Superior temporal gyrus (tissue), 1 donor: ENCODE measurements around the gene TMEM25.
"Not testable (repeated sequence)": the region's sequence is repeated elsewhere in the genome, so short reads cannot be mapped to it uniquely, and the experiment has no call there.

Source experiments
- DNase-seq: peaks from one replicate; pipeline ENCODE4 v3.0.0-alpha.2; 2016; ENCODE audit errors: extremely low spot score

Gene TMEM25

GRCh38 chr11:118530683-118531596 lies at the start of gene TMEM25:
Gene TMEM25, plus strand, starts transcription at chr11:118531192. Its CDS starts 610 bp downstream, at chr11:118531802.
- peak; percentile 62 for DNase-seq

DNA sequence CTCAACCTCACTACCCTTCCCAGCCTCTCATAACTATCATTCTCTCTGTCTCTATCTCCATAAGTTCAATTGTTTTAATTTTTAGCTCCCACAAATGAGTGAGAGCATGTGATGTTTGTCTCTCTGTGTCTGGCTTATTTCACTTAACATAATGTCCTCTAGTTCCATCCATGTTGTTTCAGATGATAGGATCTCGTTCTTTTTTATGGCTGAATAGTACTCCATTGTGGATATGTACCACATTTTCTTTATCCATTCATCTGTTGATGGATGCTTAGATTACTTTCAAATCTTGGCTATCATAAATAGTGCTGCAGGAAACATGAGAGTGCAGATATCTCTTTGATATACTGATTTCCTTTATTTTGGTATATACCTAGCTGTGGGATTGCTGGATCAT lies 49.8 kb upstream of the TMEM25 start:
- not testable (repeated sequence) for DNase-seq

- DNase-seq: no peak
Observed at GRCh38 chr11:118484405-118484804, 46.6 kb upstream of the TMEM25 start.

DNA sequence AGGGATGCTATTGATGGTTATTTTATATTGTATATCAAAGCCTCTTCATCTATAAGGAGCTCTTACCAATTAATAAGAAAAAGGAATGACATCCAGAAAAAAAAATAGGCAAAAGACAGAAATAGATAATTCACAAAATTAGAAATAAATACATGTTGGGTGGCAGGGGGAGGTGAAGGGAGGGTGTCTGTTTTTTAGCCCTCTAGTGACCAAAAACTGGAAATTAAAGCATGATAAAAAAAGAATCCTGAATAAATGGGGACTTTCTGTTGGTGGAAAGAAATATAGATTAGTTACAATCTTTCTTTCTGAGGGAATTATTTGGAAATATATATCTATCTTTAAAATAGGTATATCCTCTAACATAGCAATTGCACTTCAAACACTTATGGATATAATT lies 45.7 kb upstream of the TMEM25 start:
- DNase-seq: no peak

GRCh38 chr11:118488480-118489109 lies 42.4 kb upstream of the TMEM25 start:
- peak; percentile 88 for DNase-seq

- DNase-seq: no peak
Observed at GRCh38 chr11:118491041-118491440, 40.0 kb upstream of the TMEM25 start.

- DNase-seq: no peak
Observed at GRCh38 chr11:118497831-118498230, 33.2 kb upstream of the TMEM25 start.

GRCh38 chr11:118503216-118503615 lies 27.8 kb upstream of the TMEM25 start:
- DNase-seq: no peak

- no peak for DNase-seq
Observed at GRCh38 chr11:118511601-118512000, 19.4 kb upstream of the TMEM25 start.

DNA sequence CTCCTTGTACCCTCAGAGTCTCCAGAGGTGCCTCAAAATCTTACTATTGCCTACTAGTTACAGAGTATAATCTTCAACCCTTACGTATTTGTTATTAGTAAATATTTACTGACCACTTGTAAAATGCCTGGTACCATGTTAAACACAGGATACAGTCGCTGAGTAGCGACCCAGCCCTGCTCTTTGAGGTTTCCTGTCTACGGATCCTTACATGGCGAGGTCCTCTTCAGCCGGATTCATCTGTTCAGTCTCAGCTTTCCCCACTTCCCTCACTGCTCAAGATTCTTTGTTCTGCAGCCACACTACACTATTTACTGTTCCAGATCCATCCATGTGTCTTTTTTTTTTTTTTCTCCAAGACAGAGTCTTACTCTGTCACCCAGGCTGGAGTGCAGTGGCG lies 16.9 kb upstream of the TMEM25 start:
- DNase-seq: no peak

- no peak for DNase-seq
Observed at GRCh38 chr11:118519549-118519948, 11.4 kb upstream of the TMEM25 start.

DNA sequence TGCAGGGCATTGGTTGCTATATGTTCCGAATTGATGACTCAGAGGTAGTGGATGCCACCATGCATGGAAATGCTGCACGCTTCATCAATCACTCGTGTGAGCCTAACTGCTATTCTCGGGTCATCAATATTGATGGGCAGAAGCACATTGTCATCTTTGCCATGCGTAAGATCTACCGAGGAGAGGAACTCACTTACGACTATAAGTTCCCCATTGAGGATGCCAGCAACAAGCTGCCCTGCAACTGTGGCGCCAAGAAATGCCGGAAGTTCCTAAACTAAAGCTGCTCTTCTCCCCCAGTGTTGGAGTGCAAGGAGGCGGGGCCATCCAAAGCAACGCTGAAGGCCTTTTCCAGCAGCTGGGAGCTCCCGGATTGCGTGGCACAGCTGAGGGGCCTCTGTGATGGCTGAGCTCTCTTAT lies 9.1 kb upstream of the TMEM25 start:
- DNase-seq: no peak

- DNase-seq: no peak
Observed at GRCh38 chr11:118522571-118523072, 8.4 kb upstream of the TMEM25 start.

GRCh38 chr11:118524356-118524755 lies 6.6 kb upstream of the TMEM25 start:
- no peak for DNase-seq

DNA sequence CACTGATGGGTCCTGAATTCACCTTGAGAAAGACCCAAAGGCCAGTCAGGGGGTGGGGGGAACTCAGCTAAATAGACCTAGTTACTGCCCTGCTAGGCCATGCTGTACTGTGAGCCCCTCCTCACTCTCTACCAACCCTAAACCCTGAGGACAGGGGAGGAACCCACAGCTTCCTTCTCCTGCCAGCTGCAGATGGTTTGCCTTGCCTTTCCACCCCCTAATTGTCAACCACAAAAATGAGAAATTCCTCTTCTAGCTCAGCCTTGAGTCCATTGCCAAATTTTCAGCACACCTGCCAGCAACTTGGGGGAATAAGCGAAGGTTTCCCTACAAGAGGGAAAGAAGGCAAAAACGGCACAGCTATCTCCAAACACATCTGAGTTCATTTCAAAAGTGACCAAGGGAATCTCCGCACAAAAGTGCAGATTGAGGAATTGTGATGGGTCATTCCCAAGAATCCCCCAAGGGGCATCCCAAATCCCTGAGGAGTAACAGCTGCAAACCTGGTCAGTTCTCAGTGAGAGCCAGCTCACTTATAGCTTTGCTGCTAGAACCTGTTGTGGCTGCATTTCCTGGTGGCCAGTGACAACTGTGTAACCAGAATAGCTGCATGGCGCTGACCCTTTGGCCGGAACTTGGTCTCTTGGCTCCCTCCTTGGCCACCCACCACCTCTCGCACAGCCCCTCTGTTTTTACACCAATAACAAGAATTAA lies 6.1 kb upstream of the TMEM25 start:
- no peak for DNase-seq

GRCh38 chr11:118526688-118527087 lies 4.3 kb upstream of the TMEM25 start:
- DNase-seq: no peak

DNA sequence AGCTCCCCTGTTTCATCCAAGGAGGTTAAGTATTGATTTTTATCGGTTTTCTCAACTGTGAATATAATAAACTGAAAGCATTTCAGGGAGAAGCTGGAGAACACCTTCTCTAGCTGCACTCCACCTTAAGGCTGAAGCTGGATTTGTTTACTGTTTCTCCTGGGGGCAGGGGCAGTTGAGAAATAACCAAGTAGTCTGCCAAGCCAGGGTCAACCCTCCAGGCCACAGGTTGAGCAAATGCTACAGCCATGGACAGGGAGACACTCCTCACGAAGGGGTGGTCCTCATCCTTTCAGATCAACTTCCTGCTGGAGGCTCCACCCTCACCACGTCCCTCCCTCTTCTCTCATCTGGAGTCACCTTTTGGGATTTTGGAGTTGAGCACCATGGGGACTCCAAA lies 3.9 kb upstream of the TMEM25 start, which contains the start of gene TTC36:
Gene TTC36, plus strand, starts transcription at position 366 of the 400 bp plus-strand sequence. Its CDS starts 21 bp downstream, at position 387.
- no peak for DNase-seq

GRCh38 chr11:118528511-118528910 lies 2.5 kb upstream of the TMEM25 start:
- DNase-seq: no peak

DNA sequence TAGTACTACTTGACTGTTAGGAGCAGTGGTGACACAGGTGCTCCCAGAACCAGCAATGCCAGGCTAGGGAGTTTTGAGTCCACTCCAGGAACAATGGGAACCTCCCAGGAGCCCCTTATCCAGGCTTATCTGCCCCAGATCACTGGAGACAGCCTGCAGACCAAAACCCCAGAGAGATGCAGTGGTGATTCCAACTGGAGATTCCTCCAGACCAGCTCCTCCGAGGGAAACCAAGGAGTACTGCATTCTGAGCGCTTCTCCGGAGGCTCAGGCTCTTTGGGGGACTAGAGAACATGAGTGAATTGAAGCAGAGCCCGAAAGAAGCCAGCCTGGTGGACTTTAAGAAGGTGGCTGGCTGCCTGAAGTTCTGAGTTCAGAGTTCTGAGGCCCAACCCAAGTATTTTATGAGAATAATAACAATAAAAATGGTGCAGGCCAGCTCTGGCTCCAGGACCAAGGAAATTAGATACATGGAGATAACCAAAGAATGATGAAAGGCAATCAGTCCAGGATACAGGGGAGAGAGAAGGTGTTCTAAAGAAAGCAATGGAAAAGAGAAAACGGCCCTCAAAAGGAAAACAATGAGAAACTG lies 1.3 kb upstream of the TMEM25 start:
- no peak for DNase-seq

DNA sequence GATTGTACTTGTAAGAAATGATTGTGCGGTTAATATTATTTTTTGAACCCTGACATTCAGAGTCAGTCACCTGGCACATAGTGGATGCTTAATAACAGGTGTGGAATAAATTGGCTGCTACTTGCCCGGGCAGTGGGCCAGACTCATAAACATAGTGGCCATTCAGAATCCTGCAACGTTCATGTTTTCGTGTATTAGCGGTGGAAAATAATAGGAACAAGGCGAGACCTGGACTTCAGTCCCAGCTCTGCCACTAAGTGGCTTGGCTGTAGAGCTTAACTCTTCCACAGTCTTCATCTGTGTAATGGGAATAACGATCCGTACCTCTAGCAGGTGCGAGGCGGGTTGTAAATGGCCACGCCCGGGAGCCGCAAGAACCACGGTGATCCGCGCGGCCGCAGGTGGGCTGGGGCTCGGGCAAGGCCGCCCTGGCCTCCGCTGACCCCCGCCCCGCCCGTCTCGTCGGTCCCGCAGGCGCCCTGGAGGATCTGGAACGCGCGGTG lies 761 bp upstream of the TMEM25 start:
- DNase-seq: peak; percentile 16

DNA sequence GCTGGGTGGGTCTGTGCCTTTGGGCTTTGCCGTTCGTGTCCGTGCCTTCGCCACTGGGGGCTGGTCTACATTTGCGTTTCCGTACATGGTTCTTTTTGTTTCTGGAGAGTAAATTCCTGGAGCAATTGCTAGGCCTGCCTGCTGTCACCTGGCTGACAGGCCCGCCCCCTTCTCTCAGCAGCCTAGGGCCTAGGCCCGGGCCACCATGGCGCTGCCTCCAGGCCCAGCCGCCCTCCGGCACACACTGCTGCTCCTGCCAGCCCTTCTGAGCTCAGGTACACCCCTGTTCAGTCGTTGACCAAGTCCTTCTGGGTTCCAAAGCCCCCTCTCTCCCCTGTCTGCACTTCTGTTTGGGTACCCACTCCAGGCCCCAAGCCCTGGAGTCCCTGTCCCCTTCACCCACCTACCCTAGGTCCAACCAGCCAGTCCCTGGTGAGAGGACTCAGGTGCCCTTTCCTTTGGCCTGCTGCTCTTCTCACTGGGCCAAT lies 649 bp downstream of the TMEM25 start:
- no peak for DNase-seq
